ENCODE data around the gene EN2.

Gene EN2

GRCh38 chr7:155451840-155452239 is 6.1 kb upstream of the EN2 start:
- no peak for DNase-seq

GRCh38 chr7:155452505-155453295 is 5.2 kb upstream of the EN2 start:
- no peak for DNase-seq

GRCh38 chr7:155453296-155454182 is 4.4 kb upstream of the EN2 start:
- DNase-seq, result no peak

GRCh38 chr7:155454183-155455112 is 3.5 kb upstream of the EN2 start:
- peak; percentile 9 for DNase-seq

GRCh38 chr7:155455132-155455693 is 2.7 kb upstream of the EN2 start:
- DNase-seq, result no peak

- no peak for DNase-seq
Observed at GRCh38 chr7:155455776-155456737, 1.9 kb upstream of the EN2 start.

GRCh38 chr7:155456738-155457543 is 988 bp upstream of the EN2 start:
- DNase-seq, result peak; percentile 82

GRCh38 chr7:155457544-155458110 is 302 bp upstream of the EN2 start:
- no peak for DNase-seq

GRCh38 chr7:155458878-155459699 is 1.2 kb downstream of the EN2 start:
- DNase-seq, result no peak

GRCh38 chr7:155459700-155460461 is 2.0 kb downstream of the EN2 start:
- no peak for DNase-seq

- DNase-seq, result no peak
Observed at GRCh38 chr7:155460926-155461613, 3.1 kb downstream of the EN2 start.

GRCh38 chr7:155461631-155462030 is 3.7 kb downstream of the EN2 start:
- no peak for DNase-seq

GRCh38 chr7:155462163-155462735 is 4.3 kb downstream of the EN2 start:
- DNase-seq, result no peak

- DNase-seq, result no peak
Observed at GRCh38 chr7:155463114-155463811, 5.3 kb downstream of the EN2 start.

- DNase-seq, result no peak
Observed at GRCh38 chr7:155464183-155464582, 6.3 kb downstream of the EN2 start.

GRCh38 chr7:155464948-155465739 is 7.2 kb downstream of the EN2 start:
- DNase-seq, result no peak

All from NCI-H1105 treated with DMSO at 0.1 percent for 48 hours (cell line).